Stimulated activated naive B cell treated with anti-CD40 and anti-IgM and Interleukin-4, amounts not matched to agents 10 μg/mL and 1 μg/mL and 100 μg/mL, for 72 hours (primary cell): ENCODE measurements around the gene TRAPPC3L.

Source experiments
- ATAC-seq, 2 donors: fragments of 150-1000 bp; cut with Tn5 transposase; replicated peaks; 2 replicates each; pipeline ENCODE4 v1.10.0; 2021; ENCODE audit warnings: moderate library complexity in 1 of 2
- DNase-seq: peaks from one replicate; pipeline ENCODE4 v3.0.0; 2021
- H3K27ac Mint-ChIP-seq: one replicate; pipeline ENCODE4 v1.8.0; 2022; ENCODE audit warnings: mild to moderate bottlenecking, mixed read lengths
- H3K27me3 Mint-ChIP-seq, 2 donors: one replicate each; pipeline ENCODE4 v1.8.0; 2022; ENCODE audit warnings: mixed read lengths in 2 of 2
- H3K36me3 Mint-ChIP-seq, 2 donors: one replicate each; pipeline ENCODE4 v1.8.0; 2022; ENCODE audit warnings: mixed read lengths in 2 of 2, mild to moderate bottlenecking in 1 of 2
- H3K4me1 Mint-ChIP-seq, 2 donors: one replicate each; pipeline ENCODE4 v1.8.0; 2022; ENCODE audit warnings: mixed read lengths in 2 of 2, mild to moderate bottlenecking in 1 of 2
- H3K4me3 Mint-ChIP-seq, 2 donors: one replicate each; pipeline ENCODE4 v1.8.0; 2022; ENCODE audit warnings: mild to moderate bottlenecking in 2 of 2, mixed read lengths in 2 of 2, moderate library complexity in 1 of 2
- H3K9me3 Mint-ChIP-seq, 2 donors: one replicate each; pipeline ENCODE4 v1.8.0; 2022; ENCODE audit warnings: mixed read lengths in 2 of 2, mild to moderate bottlenecking in 1 of 2

The TRAPPC3L gene

GRCh38 chr6:116458264-116458663 lies 87.2 kb downstream of the TRAPPC3L start:
- Mint-ChIP-seq H3K27me3 (no peaks in the 10 kb centered on the region), H3K4me1 (peaks cover 11 to 19% of the 10 kb centered on the region in 2 donors), H3K36me3 (no peaks in the 10 kb centered on the region), H3K27ac (no peak overlapping the region), H3K9me3 (no peaks in the 10 kb centered on the region), H3K4me3 (no peak overlapping the region)
- DNase-seq = no peak
- no peak for ATAC-seq

GRCh38 chr6:116456927-116457326 lies 88.6 kb downstream of the TRAPPC3L start:
- no peak for DNase-seq
- Mint-ChIP-seq H3K4me1 (peaks cover 10 to 12% of the 10 kb centered on the region in 2 donors), H3K36me3 (no peaks in the 10 kb centered on the region), H3K27me3 (no peaks in the 10 kb centered on the region), H3K4me3 (no peak overlapping the region), H3K9me3 (no peaks in the 10 kb centered on the region), H3K27ac (no peak overlapping the region)
- ATAC-seq = no peak

GRCh38 chr6:116456106-116456505 lies 89.4 kb downstream of the TRAPPC3L start:
- ATAC-seq = no peak
- H3K27ac Mint-ChIP-seq = no peak overlapping the region
- DNase-seq = no peak
- no peaks in the 10 kb centered on the region for H3K27me3 Mint-ChIP-seq
- peaks cover 12 to 13% of the 10 kb centered on the region in 2 donors for H3K4me1 Mint-ChIP-seq
- H3K4me3 Mint-ChIP-seq = no peak overlapping the region
- no peaks in the 10 kb centered on the region for H3K9me3 Mint-ChIP-seq
- no peaks in the 10 kb centered on the region for H3K36me3 Mint-ChIP-seq

GRCh38 chr6:116452531-116452930 lies 93.0 kb downstream of the TRAPPC3L start:
- Mint-ChIP-seq H3K27ac (no peak overlapping the region), H3K27me3 (no peaks in the 10 kb centered on the region), H3K4me3 (no peak overlapping the region), H3K9me3 (no peaks in the 10 kb centered on the region), H3K36me3 (no peaks in the 10 kb centered on the region), H3K4me1 (peaks cover 24 to 32% of the 10 kb centered on the region in 2 donors)
- DNase-seq (no peak), ATAC-seq (no peak)

GRCh38 chr6:116451916-116452315 lies 93.6 kb downstream of the TRAPPC3L start:
- no peaks in the 10 kb centered on the region for H3K27me3 Mint-ChIP-seq
- ATAC-seq (no peak), DNase-seq (no peak)
- no peak overlapping the region for H3K27ac Mint-ChIP-seq
- no peaks in the 10 kb centered on the region for H3K36me3 Mint-ChIP-seq
- H3K9me3 Mint-ChIP-seq = no peaks in the 10 kb centered on the region
- H3K4me1 Mint-ChIP-seq = peaks cover 24 to 34% of the 10 kb centered on the region in 2 donors
- no peak overlapping the region for H3K4me3 Mint-ChIP-seq

GRCh38 chr6:116450769-116451740 lies 94.4 kb downstream of the TRAPPC3L start:
- no peaks in the 10 kb centered on the region for H3K27me3 Mint-ChIP-seq
- ATAC-seq = peak; percentile 95 to 97
- no peaks in the 10 kb centered on the region for H3K9me3 Mint-ChIP-seq
- peak; percentile 48 for DNase-seq
- peak overlapping the region; percentile 30 to 48 for H3K4me3 Mint-ChIP-seq
- no peaks in the 10 kb centered on the region for H3K36me3 Mint-ChIP-seq
- H3K27ac Mint-ChIP-seq = peak overlapping the region; percentile 77
- peaks cover 24 to 37% of the 10 kb centered on the region in 2 donors for H3K4me1 Mint-ChIP-seq

GRCh38 chr6:116450185-116450710 lies 95.2 kb downstream of the TRAPPC3L start:
- H3K27me3 Mint-ChIP-seq = no peaks in the 10 kb centered on the region
- ATAC-seq (no peak), DNase-seq (no peak)
- H3K9me3 Mint-ChIP-seq = no peaks in the 10 kb centered on the region
- H3K4me3 Mint-ChIP-seq = no peak overlapping the region
- H3K4me1 Mint-ChIP-seq = peaks cover 25 to 40% of the 10 kb centered on the region in 2 donors
- no peaks in the 10 kb centered on the region for H3K36me3 Mint-ChIP-seq
- no peak overlapping the region for H3K27ac Mint-ChIP-seq

- H3K4me3 Mint-ChIP-seq = no peak overlapping the region
- no peak for DNase-seq
- H3K9me3 Mint-ChIP-seq = no peaks in the 10 kb centered on the region
- no peaks in the 10 kb centered on the region for H3K27me3 Mint-ChIP-seq
- no peaks in the 10 kb centered on the region for H3K36me3 Mint-ChIP-seq
- no peak for ATAC-seq
- H3K4me1 Mint-ChIP-seq = peaks cover 31 to 46% of the 10 kb centered on the region in 2 donors
- H3K27ac Mint-ChIP-seq = no peak overlapping the region
Measured at GRCh38 chr6:116449565-116449964, 95.9 kb downstream of the TRAPPC3L start.

- DNase-seq (no peak), ATAC-seq (no peak)
- no peak overlapping the region for H3K27ac Mint-ChIP-seq
- peaks cover 36 to 62% of the 10 kb centered on the region in 2 donors for H3K4me1 Mint-ChIP-seq
- H3K4me3 Mint-ChIP-seq = no peak overlapping the region
- no peaks in the 10 kb centered on the region for H3K36me3 Mint-ChIP-seq
- no peaks in the 10 kb centered on the region for H3K27me3 Mint-ChIP-seq
- no peaks in the 10 kb centered on the region for H3K9me3 Mint-ChIP-seq
Measured at GRCh38 chr6:116447496-116448011, 97.9 kb downstream of the TRAPPC3L start.

- no peaks in the 10 kb centered on the region for H3K9me3 Mint-ChIP-seq
- H3K36me3 Mint-ChIP-seq = no peaks in the 10 kb centered on the region
- ATAC-seq (no peak), DNase-seq (no peak)
- no peak overlapping the region for H3K4me3 Mint-ChIP-seq
- no peak overlapping the region for H3K27ac Mint-ChIP-seq
- H3K4me1 Mint-ChIP-seq = peaks cover 41 to 67% of the 10 kb centered on the region in 2 donors
- H3K27me3 Mint-ChIP-seq = no peaks in the 10 kb centered on the region
Measured at GRCh38 chr6:116447052-116447451, 98.4 kb downstream of the TRAPPC3L start.

- Mint-ChIP-seq H3K4me1 (peaks cover 38 to 68% of the 10 kb centered on the region in 2 donors), H3K36me3 (no peaks in the 10 kb centered on the region), H3K9me3 (no peaks in the 10 kb centered on the region), H3K27me3 (no peaks in the 10 kb centered on the region), H3K27ac (no peak overlapping the region), H3K4me3 (no peak overlapping the region)
- peak; percentile 47 to 64 for ATAC-seq
- no peak for DNase-seq
Measured at GRCh38 chr6:116446399-116446798, 99.1 kb downstream of the TRAPPC3L start.

- no peak overlapping the region for H3K4me3 Mint-ChIP-seq
- no peaks in the 10 kb centered on the region for H3K27me3 Mint-ChIP-seq
- DNase-seq (no peak), ATAC-seq (peak in 1 of 2 donors; percentile 16)
- no peaks in the 10 kb centered on the region for H3K36me3 Mint-ChIP-seq
- H3K4me1 Mint-ChIP-seq = peaks cover 30 to 58% of the 10 kb centered on the region in 2 donors
- H3K27ac Mint-ChIP-seq = no peak overlapping the region
- no peaks in the 10 kb centered on the region for H3K9me3 Mint-ChIP-seq
Measured at GRCh38 chr6:116445102-116445501, 100.4 kb downstream of the TRAPPC3L start.
